CD4-positive, alpha-beta T cell treated with Interleukin-15 for 4 hours (primary cell): ENCODE measurements around the gene SPRR2F.
"Not testable (repeated sequence)": the region's sequence is repeated elsewhere in the genome, so short reads cannot be mapped to it uniquely, and the experiment has no call there.

Source experiments
- DNase-seq: peaks from one replicate; pipeline ENCODE4 v3.0.0-alpha.2; 2020; ENCODE audit warnings: low spot score

SPRR2F gene

GRCh38 chr1:153113416-153113815 is at the start of gene SPRR2F:
TSS of gene SPRR2F (minus strand) at chr1:153113516. CDS start at chr1:153112733, 783 bp downstream.
- no peak for DNase-seq

- no peak for DNase-seq
These were observed 42.2 kb upstream of the SPRR2F start for GRCh38 chr1:153155541-153155940.

GRCh38 chr1:153152481-153152880 is 39.2 kb upstream of the SPRR2F start:
- no peak for DNase-seq

- DNase-seq: no peak
These were observed 37.5 kb upstream of the SPRR2F start, which contains the start of gene SPRR2G for GRCh38 chr1:153150846-153151245. TSS of gene SPRR2G (minus strand) at chr1:153150890. CDS start at chr1:153150110, 780 bp downstream.

GRCh38 chr1:153141377-153141776 is 28.1 kb upstream of the SPRR2F start:
- no peak for DNase-seq

- no peak for DNase-seq
These were observed 27.2 kb upstream of the SPRR2F start for GRCh38 chr1:153140484-153140883.

GRCh38 chr1:153133743-153134142 is 20.4 kb upstream of the SPRR2F start:
- DNase-seq: no peak

- DNase-seq: no peak
These were observed 20.0 kb upstream of the SPRR2F start for GRCh38 chr1:153133267-153133666.

DNA sequence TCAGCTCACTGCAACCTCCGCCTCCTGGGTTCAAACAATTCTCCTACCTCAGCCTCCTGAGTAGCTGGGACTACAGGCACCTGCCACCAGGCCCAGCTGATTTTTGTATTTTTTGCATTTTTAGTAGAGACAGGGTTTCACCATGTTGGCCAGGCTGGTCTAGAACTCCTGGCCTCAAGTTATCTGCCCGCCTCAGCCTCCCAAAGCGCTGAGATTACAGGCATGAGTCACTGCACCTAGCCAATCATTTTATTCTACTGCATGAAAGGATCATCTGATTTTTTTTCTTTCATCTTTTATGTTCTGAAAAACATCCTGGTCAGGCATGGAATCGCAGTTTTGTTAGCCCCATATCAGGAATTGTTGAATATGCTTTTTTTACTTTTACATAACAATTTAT is 15.4 kb upstream of the SPRR2F start:
- not testable (repeated sequence) for DNase-seq

DNA sequence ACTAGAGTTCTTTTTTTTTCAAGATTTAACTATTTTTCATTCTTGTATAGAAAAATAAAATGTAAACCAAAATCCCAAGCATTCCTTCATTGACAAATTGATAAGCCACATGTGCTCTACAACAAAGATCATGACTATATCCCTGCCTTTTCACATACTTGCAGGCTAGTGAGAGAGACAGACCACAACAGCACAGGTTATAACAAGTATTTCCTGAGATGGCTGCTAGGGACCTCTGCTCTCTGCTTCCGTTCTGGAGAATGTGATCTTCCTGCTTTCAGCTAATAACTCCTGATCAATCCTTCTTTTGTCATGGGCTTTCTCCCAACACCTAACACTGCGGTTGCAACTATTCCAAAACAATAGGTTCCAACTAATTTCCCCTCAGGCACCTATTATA is 14.0 kb upstream of the SPRR2F start:
- DNase-seq: no peak

- DNase-seq: no peak
These were observed 12.2 kb upstream of the SPRR2F start for GRCh38 chr1:153125536-153125935.

GRCh38 chr1:153123793-153124192 is 10.5 kb upstream of the SPRR2F start:
- DNase-seq: not testable (repeated sequence)

DNA sequence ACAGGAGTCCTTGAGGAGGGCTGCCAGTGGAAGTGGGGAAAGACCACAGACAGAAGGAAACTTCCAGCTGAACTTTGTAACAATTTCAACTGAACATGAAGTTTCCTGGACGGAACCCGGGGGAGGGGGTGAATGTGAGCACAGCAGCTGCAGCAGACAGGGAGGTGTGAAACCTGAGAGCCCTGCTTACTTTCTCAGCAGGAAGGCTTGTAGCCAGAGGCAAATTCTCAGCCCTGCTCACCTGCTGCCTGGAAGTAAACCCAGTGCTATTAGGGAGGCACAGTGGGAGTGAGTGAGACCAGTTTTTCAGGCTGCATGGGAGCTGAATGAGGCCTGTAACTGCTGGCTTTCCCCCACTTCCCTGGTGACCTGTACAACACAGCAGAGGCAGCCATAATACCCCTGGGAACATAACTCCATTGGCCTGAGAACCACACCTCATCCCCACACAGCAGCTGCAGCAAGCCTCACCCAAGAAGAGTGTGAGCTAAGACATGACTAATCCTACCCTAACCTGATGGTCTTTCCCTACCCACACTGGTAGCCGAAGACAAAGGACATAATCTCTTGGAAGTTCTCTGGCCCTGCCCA is 9.6 kb upstream of the SPRR2F start:
- DNase-seq: no peak

GRCh38 chr1:153120945-153121344 is 7.6 kb upstream of the SPRR2F start:
- no peak for DNase-seq

- no peak for DNase-seq
These were observed 6.2 kb upstream of the SPRR2F start for GRCh38 chr1:153119491-153119971.

DNA sequence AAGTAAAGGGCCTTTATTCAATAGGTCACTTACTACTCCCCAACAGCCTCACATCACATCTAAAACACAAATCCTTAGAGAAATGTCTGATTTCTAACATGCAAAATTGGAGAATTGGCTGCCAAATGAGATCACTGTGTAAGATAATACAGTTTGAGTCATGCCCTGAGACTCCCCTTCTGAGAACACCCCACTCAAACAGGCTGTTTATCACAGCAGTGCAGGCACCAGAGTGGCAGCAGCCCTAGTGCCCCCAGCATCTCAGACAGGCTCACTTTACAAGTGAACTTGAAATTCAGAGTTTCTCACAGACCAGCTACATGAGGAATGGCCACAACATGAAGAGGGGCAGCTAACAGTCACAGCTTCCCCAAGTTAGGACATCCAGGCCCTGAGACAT is 1.9 kb upstream of the SPRR2F start:
- not testable (repeated sequence) for DNase-seq

GRCh38 chr1:153112454-153112853 is 862 bp downstream of the SPRR2F start:
- DNase-seq: not testable (repeated sequence)

DNA sequence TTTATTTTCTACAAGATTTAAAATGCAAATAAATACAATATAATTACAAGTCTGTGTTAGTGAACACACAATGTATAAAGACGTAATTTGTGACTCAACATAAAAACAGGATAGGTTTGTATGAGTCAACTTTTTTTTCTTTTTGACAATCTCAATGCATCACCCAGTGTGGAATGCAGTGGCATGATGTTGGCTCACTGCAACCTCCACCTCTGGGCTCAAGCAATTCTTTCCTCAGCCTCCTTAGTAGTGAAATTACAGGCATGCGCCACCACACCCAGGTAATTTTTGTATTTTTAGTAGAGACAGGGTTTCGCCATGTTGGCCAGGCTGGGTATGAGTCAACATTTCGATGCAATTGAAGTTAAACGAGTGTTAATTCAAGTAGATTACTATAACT is 13.1 kb downstream of the SPRR2F start:
- no peak for DNase-seq

- no peak for DNase-seq
These were observed 13.8 kb downstream of the SPRR2F start for GRCh38 chr1:153099461-153100045.

DNA sequence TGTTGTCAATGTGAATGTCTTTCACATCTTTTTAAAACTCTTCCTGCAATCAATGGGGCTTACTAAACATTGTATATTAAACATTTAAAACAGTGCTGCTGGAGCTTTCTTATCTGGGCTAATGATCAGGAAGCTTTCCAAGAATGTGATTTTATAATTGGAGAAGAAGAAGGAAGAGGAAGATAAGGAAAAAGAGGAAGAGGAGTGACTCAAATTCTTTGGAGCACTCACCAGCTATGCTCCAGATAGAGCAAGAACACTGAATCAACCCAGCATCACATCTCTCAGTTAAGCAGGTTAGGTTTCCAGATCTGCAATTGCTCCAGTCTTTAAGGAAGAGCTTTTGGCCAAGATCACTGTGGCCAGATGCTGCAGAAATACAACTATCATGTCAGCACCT is 17.6 kb downstream of the SPRR2F start:
- DNase-seq: no peak

- DNase-seq: no peak
These were observed 18.9 kb downstream of the SPRR2F start, which contains the start of gene SPRR2E for GRCh38 chr1:153094426-153094825. TSS of gene SPRR2E (minus strand) at chr1:153094526. CDS start at chr1:153093751, 775 bp downstream.

DNA sequence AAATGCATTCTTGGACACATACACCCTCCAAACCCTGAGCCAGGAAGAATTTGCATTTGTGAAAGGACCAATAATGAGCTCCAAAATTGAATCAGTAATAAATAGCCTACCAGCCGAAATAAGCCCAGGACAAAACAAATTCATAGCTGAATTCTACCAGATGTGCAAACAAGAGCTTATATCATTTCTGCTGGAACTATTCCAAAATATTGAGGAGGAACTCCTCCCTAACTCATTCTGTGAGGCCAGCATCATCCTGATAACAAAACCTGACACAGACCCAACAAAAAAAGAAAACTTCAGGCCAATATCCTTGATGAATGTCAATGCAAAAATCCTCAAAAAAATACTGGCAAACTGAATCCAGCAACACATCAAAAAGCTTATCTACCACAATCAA is 25.7 kb downstream of the SPRR2F start:
- no peak for DNase-seq

- no peak for DNase-seq
These were observed 31.6 kb downstream of the SPRR2F start for GRCh38 chr1:153081736-153082135.
